CD8-positive, alpha-beta memory T cell (primary cell): Measurements from ENCODE around the gene AUTS2. TPM values are rescaled to one million over a fixed set of nuclear protein-coding genes. Genes with fewer than 3 reads are reported as not detected.
A peak's percentile ranks its signal among the peaks of the same experiment; 100 is the strongest.

Experiments
- CTCF ChIA-PET: fragments of 350-600 bp; sonication (Branson Sonifier 250); formaldehyde crosslinking; loops from one replicate; lab custom pipeline; 2021; ENCODE audit warnings: antibody characterized with exemption; lab: Charles Lee
- POLR2A ChIA-PET: fragments of 350-600 bp; sonication (Branson Sonifier 250); formaldehyde crosslinking; loops from one replicate; lab custom pipeline; 2021; ENCODE audit warnings: antibody characterized with exemption; lab: Charles Lee
- DNase-seq, 5 donors: peaks; one replicate each; pipeline versions ENCODE4 v3.0.0 to v3.0.0-alpha.2; 2020 to 2022; ENCODE audit warnings: mixed read lengths in 1 of 5
- H3K27ac ChIP-seq: one replicate; pipeline ENCODE4 v1.7.0; 2013; ENCODE audit warnings: low read depth, mild to moderate bottlenecking, low read length, moderate library complexity
- H3K27me3 ChIP-seq: 2 replicates; pipeline ENCODE4 v1.7.0; 2013; ENCODE audit warnings: low read length, mild to moderate bottlenecking; ENCODE audit not compliant: insufficient read depth, poor library complexity, severe bottlenecking
- H3K36me3 ChIP-seq: 2 replicates; pipeline ENCODE4 v1.7.0; 2013; ENCODE audit warnings: mild to moderate bottlenecking, low read length, moderate library complexity; ENCODE audit not compliant: insufficient read depth
- H3K4me1 ChIP-seq: 2 replicates; pipeline ENCODE4 v1.7.0; 2013; ENCODE audit warnings: mild to moderate bottlenecking, low read length, moderate library complexity; ENCODE audit not compliant: insufficient read depth
- H3K4me3 ChIP-seq: 2 replicates; pipeline ENCODE4 v1.7.0; 2013; ENCODE audit warnings: mild to moderate bottlenecking, low read length
- H3K9me3 ChIP-seq: 2 replicates; pipeline ENCODE4 v1.7.0; 2013; ENCODE audit warnings: mild to moderate bottlenecking, low read length
- H3K27ac Mint-ChIP-seq, 8 donors: one replicate each; pipeline ENCODE4 v1.8.0; 2020 to 2021; ENCODE audit warnings: mixed read lengths in 8 of 8, mild to moderate bottlenecking in 6 of 8, inconsistent platforms in 3 of 8, moderate library complexity in 3 of 8
- H3K27me3 Mint-ChIP-seq, 2 donors: one replicate each; pipeline ENCODE4 v1.8.0; 2020 to 2021; ENCODE audit warnings: mixed read lengths in 2 of 2, mild to moderate bottlenecking in 1 of 2, moderate library complexity in 1 of 2
- H3K36me3 Mint-ChIP-seq, 3 donors: one replicate each; pipeline ENCODE4 v1.8.0; 2020 to 2021; ENCODE audit warnings: mixed read lengths in 3 of 3, inconsistent platforms in 1 of 3, mild to moderate bottlenecking in 1 of 3
- H3K4me1 Mint-ChIP-seq, 3 donors: one replicate each; pipeline ENCODE4 v1.8.0; 2020 to 2021; ENCODE audit warnings: mixed read lengths in 3 of 3, inconsistent platforms in 1 of 3, mild to moderate bottlenecking in 1 of 3
- H3K4me3 Mint-ChIP-seq, 7 donors: one replicate each; pipeline ENCODE4 v1.8.0; 2020 to 2021; ENCODE audit warnings: mixed read lengths in 7 of 7, mild to moderate bottlenecking in 6 of 7, moderate library complexity in 4 of 7, inconsistent platforms in 2 of 7
- H3K9me3 Mint-ChIP-seq, 5 donors: one replicate each; pipeline ENCODE4 v1.8.0; 2020 to 2022; ENCODE audit warnings: mixed read lengths in 5 of 5, mild to moderate bottlenecking in 3 of 5, moderate library complexity in 2 of 5, inconsistent platforms in 1 of 5
- polyA plus RNA-seq: library from polyadenylated mRNA; unstranded; fragments of 300-500 nt; fragmentation: Illumina TruSeq; gene quantifications from one replicate; pipeline ENCODE4 v1.2.3, GENCODE V29; 2021
- total RNA-seq, 2 experiments: library from RNA; stranded (reverse); gene quantifications; one replicate each; pipeline ENCODE4 v1.2.3, GENCODE V29; 2021

AUTS2 gene
- total and polyA plus RNA-seq, 3 experiments from 2014 or later, result 4.4 to 9.9 (median 5.3) TPM

- Mint-ChIP-seq H3K27me3 (no peaks in the 10 kb centered on the region), H3K4me1 (no peaks in the 10 kb centered on the region), H3K36me3 (no peaks in the 10 kb centered on the region), H3K4me3 (no peak overlapping the region), H3K27ac (no peak overlapping the region), H3K9me3 (peaks cover 0 to 2% (median 0%) of the 10 kb centered on the region in 5 donors)
- Histone ChIP-seq H3K27me3 (no peaks in the 10 kb centered on the region), H3K4me1 (no peaks in the 10 kb centered on the region), H3K36me3 (no peaks in the 10 kb centered on the region), H3K4me3 (no peak overlapping the region), H3K9me3 (no peaks in the 10 kb centered on the region), H3K27ac (no peak overlapping the region)
- POLR2A ChIA-PET, result no interaction called here
- no peak for DNase-seq
- CTCF ChIA-PET, result no interaction called here
Measured at GRCh38 chr7:69896121-69896520, 297.8 kb downstream of the AUTS2 start.

GRCh38 chr7:69898189-69898588 is 299.9 kb downstream of the AUTS2 start:
- no peaks in the 10 kb centered on the region for H3K36me3 Mint-ChIP-seq
- H3K27ac ChIP-seq, result no peak overlapping the region
- H3K9me3 Mint-ChIP-seq, result peaks cover 0 to 2% (median 0%) of the 10 kb centered on the region in 5 donors
- H3K27me3 ChIP-seq, result no peaks in the 10 kb centered on the region
- no peaks in the 10 kb centered on the region for H3K36me3 ChIP-seq
- no peaks in the 10 kb centered on the region for H3K9me3 ChIP-seq
- H3K4me1 Mint-ChIP-seq, result no peaks in the 10 kb centered on the region
- H3K4me1 ChIP-seq, result no peaks in the 10 kb centered on the region
- ChIA-PET CTCF (no interaction called here), POLR2A (no interaction called here)
- H3K4me3 Mint-ChIP-seq, result no peak overlapping the region
- no peak overlapping the region for H3K27ac Mint-ChIP-seq
- DNase-seq, result no peak
- no peaks in the 10 kb centered on the region for H3K27me3 Mint-ChIP-seq
- no peak overlapping the region for H3K4me3 ChIP-seq

DNA sequence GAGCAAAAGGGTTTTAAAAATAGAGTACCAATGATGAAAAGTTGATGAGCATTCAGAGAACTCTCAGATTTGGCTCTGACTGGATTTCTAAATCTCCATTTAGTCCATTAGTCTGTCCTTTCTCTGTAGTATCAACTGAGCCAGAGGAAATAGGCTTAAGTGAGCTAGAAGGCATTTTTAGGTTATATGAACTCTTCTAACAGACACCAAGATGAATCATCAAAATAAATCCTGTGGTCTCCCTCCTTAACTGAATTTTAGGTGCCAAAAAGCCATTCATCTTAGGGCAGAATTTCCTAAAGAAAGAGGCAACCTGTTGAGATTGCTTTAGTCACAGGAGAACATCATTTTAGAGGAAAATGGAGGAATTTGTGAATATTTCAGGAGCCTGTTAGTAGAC is 305.1 kb downstream of the AUTS2 start:
- Mint-ChIP-seq H3K27ac (no peak overlapping the region), H3K36me3 (no peaks in the 10 kb centered on the region), H3K4me3 (no peak overlapping the region), H3K4me1 (peaks cover 0 to 2% (median 0%) of the 10 kb centered on the region in 3 donors), H3K27me3 (peaks cover 0 to 7% of the 10 kb centered on the region in 2 donors), H3K9me3 (no peaks in the 10 kb centered on the region)
- no peak for DNase-seq
- H3K27ac ChIP-seq, result no peak overlapping the region
- H3K9me3 ChIP-seq, result no peaks in the 10 kb centered on the region
- ChIA-PET POLR2A (no interaction called here), CTCF (no interaction called here)
- no peaks in the 10 kb centered on the region for H3K27me3 ChIP-seq
- H3K4me3 ChIP-seq, result no peak overlapping the region
- no peaks in the 10 kb centered on the region for H3K4me1 ChIP-seq
- no peaks in the 10 kb centered on the region for H3K36me3 ChIP-seq

- no peak overlapping the region for H3K27ac ChIP-seq
- H3K27me3 ChIP-seq, result no peaks in the 10 kb centered on the region
- H3K36me3 ChIP-seq, result no peaks in the 10 kb centered on the region
- H3K9me3 ChIP-seq, result no peaks in the 10 kb centered on the region
- ChIA-PET CTCF (no interaction called here), POLR2A (no interaction called here)
- no peak overlapping the region for H3K4me3 ChIP-seq
- Mint-ChIP-seq H3K9me3 (peaks cover 0 to 4% (median 0%) of the 10 kb centered on the region in 5 donors), H3K4me3 (no peak overlapping the region), H3K36me3 (no peaks in the 10 kb centered on the region), H3K27me3 (peaks cover 0 to 7% of the 10 kb centered on the region in 2 donors), H3K27ac (peak overlapping the region in 1 of 8 donors; percentile 48), H3K4me1 (peaks cover 0 to 2% (median 0%) of the 10 kb centered on the region in 3 donors)
- H3K4me1 ChIP-seq, result no peaks in the 10 kb centered on the region
- no peak for DNase-seq
Measured at GRCh38 chr7:69906283-69906995, 308.2 kb downstream of the AUTS2 start.

- no peak for DNase-seq
- H3K36me3 ChIP-seq, result no peaks in the 10 kb centered on the region
- Mint-ChIP-seq H3K9me3 (peaks cover 0 to 4% (median 3%) of the 10 kb centered on the region in 5 donors), H3K4me3 (no peak overlapping the region), H3K27ac (no peak overlapping the region), H3K27me3 (peaks cover 0 to 7% of the 10 kb centered on the region in 2 donors), H3K4me1 (peaks cover 0 to 2% (median 0%) of the 10 kb centered on the region in 3 donors), H3K36me3 (no peaks in the 10 kb centered on the region)
- H3K27me3 ChIP-seq, result no peaks in the 10 kb centered on the region
- ChIA-PET CTCF (no interaction called here), POLR2A (no interaction called here)
- H3K4me3 ChIP-seq, result no peak overlapping the region
- no peak overlapping the region for H3K27ac ChIP-seq
- no peaks in the 10 kb centered on the region for H3K4me1 ChIP-seq
- no peaks in the 10 kb centered on the region for H3K9me3 ChIP-seq
Measured at GRCh38 chr7:69907720-69908119, 309.4 kb downstream of the AUTS2 start.

GRCh38 chr7:69908454-69908853 is 310.2 kb downstream of the AUTS2 start:
- ChIA-PET CTCF (no interaction called here), POLR2A (no interaction called here)
- DNase-seq, result no peak
- Mint-ChIP-seq H3K4me3 (no peak overlapping the region), H3K27ac (no peak overlapping the region), H3K9me3 (peaks cover 0 to 4% (median 3%) of the 10 kb centered on the region in 5 donors), H3K27me3 (peaks cover 0 to 7% of the 10 kb centered on the region in 2 donors), H3K4me1 (peaks cover 0 to 2% (median 0%) of the 10 kb centered on the region in 3 donors), H3K36me3 (no peaks in the 10 kb centered on the region)
- no peaks in the 10 kb centered on the region for H3K9me3 ChIP-seq
- H3K4me1 ChIP-seq, result no peaks in the 10 kb centered on the region
- H3K27me3 ChIP-seq, result no peaks in the 10 kb centered on the region
- no peak overlapping the region for H3K27ac ChIP-seq
- no peak overlapping the region for H3K4me3 ChIP-seq
- no peaks in the 10 kb centered on the region for H3K36me3 ChIP-seq

- CTCF ChIA-PET, result no interaction called here
- POLR2A ChIA-PET, result no interaction called here
- Histone ChIP-seq H3K4me1 (no peaks in the 10 kb centered on the region), H3K4me3 (no peak overlapping the region), H3K9me3 (no peaks in the 10 kb centered on the region), H3K27me3 (no peaks in the 10 kb centered on the region), H3K36me3 (no peaks in the 10 kb centered on the region), H3K27ac (no peak overlapping the region)
- H3K27me3 Mint-ChIP-seq, result peaks cover 0 to 8% of the 10 kb centered on the region in 2 donors
- H3K4me1 Mint-ChIP-seq, result peaks cover 0 to 2% (median 0%) of the 10 kb centered on the region in 3 donors
- no peak overlapping the region for H3K4me3 Mint-ChIP-seq
- H3K36me3 Mint-ChIP-seq, result no peaks in the 10 kb centered on the region
- no peak for DNase-seq
- peaks cover 0 to 4% (median 3%) of the 10 kb centered on the region in 5 donors for H3K9me3 Mint-ChIP-seq
- no peak overlapping the region for H3K27ac Mint-ChIP-seq
Measured at GRCh38 chr7:69910150-69910549, 311.9 kb downstream of the AUTS2 start.

DNA sequence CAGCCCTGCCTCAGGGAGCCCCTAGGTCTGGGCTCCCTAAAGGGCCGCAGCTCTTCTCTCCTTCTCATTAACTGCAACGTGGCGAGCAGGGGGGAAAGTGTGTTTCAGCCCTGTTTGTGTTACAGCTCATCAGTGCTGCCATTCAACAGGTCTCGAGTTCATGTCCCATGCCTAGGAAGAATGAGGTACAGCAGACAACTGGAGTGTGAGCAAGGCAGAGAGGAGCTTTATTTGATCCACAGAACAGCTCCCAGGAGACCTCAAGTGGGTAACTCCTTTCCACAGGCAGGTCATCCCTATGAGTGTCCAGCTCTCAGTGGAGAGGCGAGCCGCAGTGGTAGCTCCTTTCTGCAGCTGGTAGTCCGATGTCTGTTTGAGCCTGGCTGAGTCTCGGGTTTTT is 313.1 kb downstream of the AUTS2 start:
- Mint-ChIP-seq H3K27ac (no peak overlapping the region), H3K27me3 (peaks cover 0 to 4% of the 10 kb centered on the region in 2 donors), H3K36me3 (no peaks in the 10 kb centered on the region), H3K9me3 (peaks cover 0 to 4% (median 3%) of the 10 kb centered on the region in 5 donors), H3K4me3 (no peak overlapping the region), H3K4me1 (peaks cover 0 to under 1% (median 0%) of the 10 kb centered on the region in 3 donors)
- DNase-seq, result no peak
- ChIA-PET POLR2A (no interaction called here), CTCF (no interaction called here)
- Histone ChIP-seq H3K27me3 (no peaks in the 10 kb centered on the region), H3K9me3 (no peaks in the 10 kb centered on the region), H3K27ac (no peak overlapping the region), H3K36me3 (no peaks in the 10 kb centered on the region), H3K4me3 (no peak overlapping the region), H3K4me1 (no peaks in the 10 kb centered on the region)
